ENCODE results near the gene NUFIP2. TPM values are rescaled to one million over a fixed set of nuclear protein-coding genes. Genes with fewer than 3 reads are reported as not detected.
A peak's percentile ranks its signal among the peaks of the same experiment; 100 is the strongest.
"Not testable (repeated sequence)": the region's sequence is repeated elsewhere in the genome, so short reads cannot be mapped to it uniquely, and the experiment has no call there.

Gene NUFIP2
- total RNA-seq, 3 donors from 2014 or later = 45.3 to 47.5 (median 45.9) TPM

- Histone ChIP-seq H3K9me3 (no peaks in the 10 kb centered on the region), H3K4me3 (no peak overlapping the region), H3K4me1 (ENCODE audit: low read depth) (no peaks in the 10 kb centered on the region), H3K36me3 (ENCODE audit: low read depth) (no peaks in the 10 kb centered on the region)
- intact Hi-C loops (cut with DNase I, micrococcal nuclease) = no loop called here
- DNase-seq (no peak), ATAC-seq (no peak)
- no peak for TF ChIP-seq CTCF (IDR thresholded peaks at IDR 0.05)
Measured at GRCh38 chr17:29233301-29233700, 60.6 kb downstream of the NUFIP2 start.

- Histone ChIP-seq H3K36me3 (ENCODE audit: low read depth) (no peaks in the 10 kb centered on the region), H3K4me3 (no peak overlapping the region), H3K9me3 (no peaks in the 10 kb centered on the region), H3K4me1 (ENCODE audit: low read depth) (no peaks in the 10 kb centered on the region)
- intact Hi-C loops (cut with DNase I, micrococcal nuclease) = no loop called here
- no peak for DNase-seq
- TF ChIP-seq CTCF (IDR thresholded peaks at IDR 0.05) = no peak
- no peak for ATAC-seq
Measured at GRCh38 chr17:29225396-29225795, 68.6 kb downstream of the NUFIP2 start.

- intact Hi-C loops (cut with DNase I, micrococcal nuclease); H3K4me3 ChIP-seq; DNase-seq; H3K9me3 ChIP-seq; H3K4me1 ChIP-seq (ENCODE audit: low read depth); ATAC-seq; H3K36me3 ChIP-seq (ENCODE audit: low read depth): not testable (repeated sequence)
Measured at GRCh38 chr17:29221338-29221737, 72.6 kb downstream of the NUFIP2 start.

GRCh38 chr17:29219378-29220047, 74.4 kb downstream of the NUFIP2 start:
- Histone ChIP-seq H3K4me1 (ENCODE audit: low read depth) (peaks cover 7% of the 10 kb centered on the region), H3K9me3 (no peaks in the 10 kb centered on the region), H3K36me3 (ENCODE audit: low read depth) (no peaks in the 10 kb centered on the region), H3K4me3 (no peak overlapping the region)
- DNase-seq (peak in 2 of 3 donors; percentile 64 to 90), ATAC-seq (peak; percentile 82)
- intact Hi-C loops (cut with DNase I, micrococcal nuclease) = loop anchor here (5.0 kb wide), 2 partner anchors 67 to 72 kb away; no protein-coding TSS in a partner anchor
- TF ChIP-seq CTCF (IDR thresholded peaks at IDR 0.05) = peak; percentile 61

- ATAC-seq = no peak
- no peak for DNase-seq
- Histone ChIP-seq H3K4me3 (no peak overlapping the region), H3K4me1 (ENCODE audit: low read depth) (peaks cover 7% of the 10 kb centered on the region), H3K9me3 (no peaks in the 10 kb centered on the region), H3K36me3 (ENCODE audit: low read depth) (no peaks in the 10 kb centered on the region)
- intact Hi-C loops (cut with DNase I, micrococcal nuclease) = loop anchor here (5.0 kb wide), 2 partner anchors 65 to 70 kb away; no protein-coding TSS in a partner anchor
- no peak for TF ChIP-seq CTCF (IDR thresholded peaks at IDR 0.05)
Measured at GRCh38 chr17:29216856-29217255, 77.1 kb downstream of the NUFIP2 start.

- intact Hi-C loops (cut with DNase I, micrococcal nuclease) = loop anchor here (5.0 kb wide), 2 partner anchors 64 to 69 kb away; no protein-coding TSS in a partner anchor
Measured at GRCh38 chr17:29216181-29216580, 77.8 kb downstream of the NUFIP2 start.

More at GRCh38 chr17:29216181-29216580, 77.8 kb downstream of the NUFIP2 start:
- TF ChIP-seq CTCF (IDR thresholded peaks at IDR 0.05) = no peak
- DNase-seq = no peak
- ATAC-seq = no peak
- Histone ChIP-seq H3K9me3 (no peaks in the 10 kb centered on the region), H3K4me3 (no peak overlapping the region), H3K36me3 (ENCODE audit: low read depth) (no peaks in the 10 kb centered on the region), H3K4me1 (ENCODE audit: low read depth) (peaks cover 7% of the 10 kb centered on the region)
